ENCODE results near the gene SMCP. TPM values are rescaled to one million over a fixed set of nuclear protein-coding genes. Genes with fewer than 3 reads are reported as not detected.
A peak's percentile ranks its signal among the peaks of the same experiment; 100 is the strongest.

SMCP gene
- polyA plus RNA-seq, 2 donors, result not detected

DNA sequence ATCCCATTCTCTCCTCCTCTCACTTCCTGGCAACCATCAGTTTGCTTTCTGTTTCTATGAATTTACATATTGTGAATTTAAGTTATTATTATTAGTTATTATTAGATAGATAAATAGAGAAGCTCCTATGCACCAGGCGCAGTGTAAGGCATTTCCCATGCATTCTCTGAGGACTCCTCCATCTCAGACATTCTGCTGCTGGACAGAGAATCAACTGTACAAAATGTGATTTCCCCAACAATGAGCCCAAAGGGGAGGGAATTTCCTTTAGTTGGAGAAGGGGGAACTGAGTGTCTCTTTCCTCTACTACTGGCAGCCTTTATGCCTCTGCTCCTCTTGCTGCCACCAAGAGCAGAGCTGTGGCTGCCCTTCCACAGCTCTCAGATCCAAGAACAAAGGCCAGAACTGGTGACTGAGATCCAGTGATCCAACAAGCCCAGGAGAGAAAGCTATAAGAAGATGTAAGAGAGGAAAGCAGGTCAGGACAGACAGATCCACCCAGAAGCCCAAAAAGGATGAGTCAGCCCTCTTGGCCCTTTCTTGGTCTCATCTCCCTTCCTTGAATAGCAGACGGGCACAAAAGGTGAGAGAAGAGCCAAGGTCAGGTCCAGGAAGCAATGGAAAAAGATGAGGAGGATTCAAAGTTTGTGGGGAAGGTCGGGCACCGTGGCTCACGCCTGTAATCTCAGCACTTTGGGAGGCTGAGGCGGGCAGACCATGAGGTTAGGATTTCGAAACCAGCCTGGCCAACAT lies 26.7 kb downstream of the SMCP start:
- Histone ChIP-seq H3K4me1 (ENCODE audit: control insufficient read depth in 2 of 2, insufficient read depth in 2 of 2, low read length in 1 of 2) (peaks cover 7 to 12% of the 10 kb centered on the region in 2 donors), H3K4me3 (ENCODE audit: low read depth in 1 of 2, low read length in 2 of 2) (no peak overlapping the region), H3K27ac (ENCODE audit: low read depth in 2 of 2, low read length in 1 of 2) (peak overlapping the region; percentile 80 to 88), H3K27me3 (ENCODE audit: control insufficient read depth in 1 of 2, insufficient read depth in 2 of 2, low read length in 2 of 2) (no peaks in the 10 kb centered on the region), H3K36me3 (ENCODE audit: control insufficient read depth in 2 of 2, insufficient read depth in 2 of 2, low read length in 1 of 2) (no peaks in the 10 kb centered on the region), H3K9me3 (ENCODE audit: control insufficient read depth in 2 of 2, insufficient read depth in 1 of 2, low read depth in 1 of 2, low read length in 1 of 2) (peaks cover 0 to 2% of the 10 kb centered on the region in 2 donors)
- 74 to 81% methylated on average over 7 of the region's 7 CpGs for WGBS, 2 donors

DNA sequence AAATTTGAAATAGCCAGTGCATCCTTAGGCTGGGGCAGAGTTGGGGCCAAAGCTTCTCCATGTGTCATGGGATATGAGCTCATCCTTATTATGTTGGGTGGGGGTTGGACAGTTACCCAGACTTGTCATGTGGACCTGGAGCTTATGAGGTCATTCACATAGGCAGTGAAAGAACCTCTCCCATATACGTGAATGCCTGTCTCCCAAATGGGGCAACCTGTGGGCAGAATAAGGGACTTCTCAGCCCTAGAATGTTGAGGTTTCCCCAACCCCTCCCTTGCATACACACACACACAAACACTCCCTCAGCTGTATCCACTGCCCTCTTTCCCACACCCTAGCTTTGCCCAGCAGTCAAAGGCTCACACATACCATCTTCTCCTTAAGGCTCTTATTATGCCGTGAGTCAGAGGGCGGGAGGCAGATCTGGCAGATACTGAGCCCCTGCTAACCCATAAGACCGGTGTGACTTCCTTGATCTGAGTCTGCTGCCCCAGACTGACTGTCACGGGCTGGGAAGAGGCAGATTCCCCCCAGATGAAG lies 28.0 kb downstream of the SMCP start:
- Histone ChIP-seq H3K27me3 (ENCODE audit: control insufficient read depth in 1 of 2, insufficient read depth in 2 of 2, low read length in 2 of 2) (no peaks in the 10 kb centered on the region), H3K36me3 (ENCODE audit: control insufficient read depth in 2 of 2, insufficient read depth in 2 of 2, low read length in 1 of 2) (no peaks in the 10 kb centered on the region), H3K4me3 (ENCODE audit: low read depth in 1 of 2, low read length in 2 of 2) (no peak overlapping the region), H3K9me3 (ENCODE audit: control insufficient read depth in 2 of 2, insufficient read depth in 1 of 2, low read depth in 1 of 2, low read length in 1 of 2) (peaks cover 2 to 5% of the 10 kb centered on the region in 2 donors), H3K27ac (ENCODE audit: low read depth in 2 of 2, low read length in 1 of 2) (peak overlapping the region; percentile 80 to 88), H3K4me1 (ENCODE audit: control insufficient read depth in 2 of 2, insufficient read depth in 2 of 2, low read length in 1 of 2) (peaks cover 7 to 16% of the 10 kb centered on the region in 2 donors)
- 29 to 39% methylated on average over 5 of the region's 5 CpGs for WGBS, 2 donors

DNA sequence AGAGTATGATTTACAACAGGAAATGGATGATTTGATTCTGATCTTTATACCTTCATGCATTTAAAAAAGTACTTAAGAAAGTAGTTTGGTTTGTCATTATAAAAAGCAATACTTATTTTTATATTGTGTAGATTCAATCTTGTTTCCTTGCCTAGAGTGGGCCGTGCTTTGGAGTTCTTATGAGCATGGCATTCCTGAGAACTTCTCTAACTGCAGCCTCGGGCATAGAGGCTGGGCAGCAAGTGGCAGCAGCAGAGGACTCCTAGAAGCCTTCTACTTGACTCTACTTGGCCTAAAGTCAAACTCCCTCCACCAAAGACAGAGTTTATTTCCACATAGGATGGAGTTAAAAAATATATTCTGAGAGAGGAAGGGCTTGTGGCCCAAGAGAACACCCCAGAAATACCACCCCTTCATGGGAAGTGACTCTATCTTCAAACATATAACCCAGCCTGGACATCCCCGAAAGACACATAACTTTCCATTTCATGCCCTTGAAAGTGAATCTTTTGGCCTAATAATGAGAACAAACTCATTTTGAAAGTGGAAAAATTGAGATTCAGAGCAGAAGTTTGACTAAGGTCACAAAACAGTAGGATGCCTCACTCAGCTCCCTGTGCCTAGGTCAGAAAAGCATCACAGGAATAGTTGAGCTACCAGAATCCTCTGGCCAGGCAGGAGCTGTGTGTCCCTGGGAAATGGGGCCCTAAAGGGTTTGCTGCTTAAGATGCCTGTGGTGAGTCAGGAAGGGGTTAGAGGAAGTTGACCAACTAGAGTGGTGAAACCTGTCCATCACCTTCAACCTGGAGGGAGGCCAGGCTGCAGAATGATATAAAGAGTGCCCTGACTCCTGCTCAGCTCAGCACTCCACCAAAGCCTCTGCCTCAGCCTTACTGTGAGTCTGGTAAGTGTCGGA lies 29.8 kb downstream of the SMCP start, which contains the start of gene IVL:
Gene IVL (plus strand): TSS at position 861 of the 916 bp plus-strand sequence. CDS start 1,252 bp downstream, outside the sequence.
- Histone ChIP-seq H3K4me1 (ENCODE audit: control insufficient read depth in 2 of 2, insufficient read depth in 2 of 2, low read length in 1 of 2) (peaks cover 5 to 8% of the 10 kb centered on the region in 2 donors), H3K27ac (ENCODE audit: low read depth in 2 of 2, low read length in 1 of 2) (peak within 1 kb of the TSS; percentile 38 to 76), H3K9me3 (ENCODE audit: control insufficient read depth in 2 of 2, insufficient read depth in 1 of 2, low read depth in 1 of 2, low read length in 1 of 2) (peaks cover 2 to 5% of the 10 kb centered on the region in 2 donors), H3K27me3 (ENCODE audit: control insufficient read depth in 1 of 2, insufficient read depth in 2 of 2, low read length in 2 of 2) (no peaks in the 10 kb centered on the region), H3K36me3 (ENCODE audit: control insufficient read depth in 2 of 2, insufficient read depth in 2 of 2, low read length in 1 of 2) (no peaks in the 10 kb centered on the region), H3K4me3 (ENCODE audit: low read depth in 1 of 2, low read length in 2 of 2) (peak within 1 kb of the TSS; percentile 29 to 48)
- 75 to 78% methylated on average over 4 of the region's 4 CpGs for WGBS, 2 donors

DNA sequence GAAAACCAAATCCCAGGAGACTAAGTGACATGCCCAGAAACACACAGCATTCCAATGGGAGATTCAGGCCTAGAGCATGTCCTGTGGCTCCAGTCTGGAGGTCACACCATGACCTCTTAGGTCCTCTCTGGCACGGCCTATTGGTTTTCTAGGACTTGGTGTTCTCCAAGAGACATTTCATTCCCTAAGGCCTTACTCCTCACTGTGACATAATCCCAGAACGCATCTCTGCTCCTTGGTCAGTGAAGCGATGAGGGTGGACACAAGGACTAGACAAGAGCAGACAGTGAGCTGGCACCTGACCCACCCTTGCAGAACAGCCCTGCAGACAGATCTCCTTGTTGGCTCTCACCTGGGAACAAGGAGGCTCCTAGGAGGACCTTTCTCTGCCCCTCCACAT lies 31.1 kb downstream of the SMCP start:
- 89 to 91% methylated on average over 3 of the region's 3 CpGs for WGBS, 2 donors
- peaks cover 2 to 5% of the 10 kb centered on the region in 2 donors for H3K9me3 ChIP-seq (ENCODE audit: control insufficient read depth in 2 of 2, insufficient read depth in 1 of 2, low read depth in 1 of 2, low read length in 1 of 2)
- peak overlapping the region; percentile 8 to 75 for H3K27ac ChIP-seq (ENCODE audit: low read depth in 2 of 2, low read length in 1 of 2)
- no peaks in the 10 kb centered on the region for H3K27me3 ChIP-seq (ENCODE audit: control insufficient read depth in 1 of 2, insufficient read depth in 2 of 2, low read length in 2 of 2)
- H3K36me3 ChIP-seq (ENCODE audit: control insufficient read depth in 2 of 2, insufficient read depth in 2 of 2, low read length in 1 of 2), result no peaks in the 10 kb centered on the region
- H3K4me1 ChIP-seq (ENCODE audit: control insufficient read depth in 2 of 2, insufficient read depth in 2 of 2, low read length in 1 of 2), result peaks cover 3 to 6% of the 10 kb centered on the region in 2 donors
- peak overlapping the region; percentile 29 to 48 for H3K4me3 ChIP-seq (ENCODE audit: low read depth in 1 of 2, low read length in 2 of 2)

DNA sequence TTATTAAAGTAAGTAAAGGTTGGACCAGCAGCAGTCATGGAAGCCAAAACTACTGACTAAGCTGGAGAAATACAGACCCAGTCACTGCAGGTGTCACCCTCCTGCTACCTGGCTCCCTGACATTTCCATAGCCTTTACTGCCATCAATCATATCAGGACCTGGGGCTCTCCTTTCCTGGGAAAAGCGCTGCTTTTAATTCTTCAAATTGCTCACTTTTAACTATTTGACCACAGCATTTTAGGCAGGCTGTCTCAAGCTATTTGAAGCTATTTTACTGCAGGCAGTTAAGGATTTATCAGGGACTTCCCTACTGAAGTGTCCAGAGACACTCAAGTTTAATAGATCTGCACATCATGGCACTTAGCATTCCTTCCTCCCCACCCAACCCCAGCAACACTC lies 34.3 kb downstream of the SMCP start:
- Histone ChIP-seq H3K9me3 (ENCODE audit: control insufficient read depth in 2 of 2, insufficient read depth in 1 of 2, low read depth in 1 of 2, low read length in 1 of 2) (peaks cover 2 to 5% of the 10 kb centered on the region in 2 donors), H3K27ac (ENCODE audit: low read depth in 2 of 2, low read length in 1 of 2) (peak overlapping the region in 1 of 2 donors; percentile 60)
- WGBS, 2 donors, result 51 to 65% methylated on average over 1 of the region's 1 CpG

DNA sequence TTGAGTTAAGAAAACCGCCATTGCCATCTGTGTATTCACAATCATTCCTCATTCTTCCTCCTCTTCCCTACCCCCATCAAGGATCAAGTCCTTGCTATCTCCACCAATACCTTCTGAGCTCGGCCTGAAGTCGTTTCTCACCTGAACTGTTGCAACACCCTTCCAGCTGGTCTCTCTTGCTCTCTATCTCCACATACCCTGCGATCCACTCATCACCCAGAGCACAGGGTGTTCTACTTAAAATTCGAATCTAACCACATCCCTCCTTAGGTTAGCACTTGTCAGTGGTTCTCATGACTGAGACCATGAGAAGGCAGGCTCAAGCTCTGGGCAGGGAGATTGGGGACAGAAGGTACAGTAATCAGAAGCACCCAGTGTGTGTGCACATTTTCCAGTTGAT lies 34.8 kb downstream of the SMCP start:
- WGBS, 2 donors, result 60 to 62% methylated on average over 5 of the region's 5 CpGs

More for the DNA sequence above, 34.3 kb downstream of the SMCP start:
- Histone ChIP-seq H3K4me3 (ENCODE audit: low read depth in 1 of 2, low read length in 2 of 2) (no peak overlapping the region), H3K27me3 (ENCODE audit: control insufficient read depth in 1 of 2, insufficient read depth in 2 of 2, low read length in 2 of 2) (no peaks in the 10 kb centered on the region), H3K36me3 (ENCODE audit: control insufficient read depth in 2 of 2, insufficient read depth in 2 of 2, low read length in 1 of 2) (no peaks in the 10 kb centered on the region), H3K4me1 (ENCODE audit: control insufficient read depth in 2 of 2, insufficient read depth in 2 of 2, low read length in 1 of 2) (peaks cover 3 to 6% of the 10 kb centered on the region in 2 donors)

DNA sequence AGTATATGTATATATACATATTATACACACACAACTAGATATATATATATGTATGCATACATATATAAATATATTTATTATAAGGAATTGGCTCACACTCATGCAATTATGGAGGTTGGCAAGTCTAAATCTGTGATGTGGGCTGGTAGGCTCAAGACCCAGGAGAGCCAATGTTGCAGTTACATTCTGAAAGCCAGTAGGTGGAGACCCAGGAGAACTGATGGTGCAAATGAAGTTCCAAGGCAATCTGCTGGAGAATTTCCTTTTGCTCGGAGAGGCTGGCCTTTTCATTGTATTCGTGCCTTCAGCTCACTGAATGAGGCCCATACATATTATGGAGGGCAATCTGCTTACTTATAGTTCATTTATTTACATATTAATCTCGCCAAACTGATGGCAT lies 39.7 kb downstream of the SMCP start:
- Histone ChIP-seq H3K36me3 (ENCODE audit: control insufficient read depth in 2 of 2, insufficient read depth in 2 of 2, low read length in 1 of 2) (no peaks in the 10 kb centered on the region), H3K4me1 (ENCODE audit: control insufficient read depth in 2 of 2, insufficient read depth in 2 of 2, low read length in 1 of 2) (no peaks in the 10 kb centered on the region), H3K27me3 (ENCODE audit: control insufficient read depth in 1 of 2, insufficient read depth in 2 of 2, low read length in 2 of 2) (no peaks in the 10 kb centered on the region), H3K9me3 (ENCODE audit: control insufficient read depth in 2 of 2, insufficient read depth in 1 of 2, low read depth in 1 of 2, low read length in 1 of 2) (no peaks in the 10 kb centered on the region), H3K27ac (ENCODE audit: low read depth in 2 of 2, low read length in 1 of 2) (no peak overlapping the region), H3K4me3 (ENCODE audit: low read depth in 1 of 2, low read length in 2 of 2) (no peak overlapping the region)
- 6 to 10% methylated on average over 3 of the region's 3 CpGs for WGBS, 2 donors

More for the DNA sequence above, 34.8 kb downstream of the SMCP start:
- H3K36me3 ChIP-seq (ENCODE audit: control insufficient read depth in 2 of 2, insufficient read depth in 2 of 2, low read length in 1 of 2), result no peaks in the 10 kb centered on the region
- H3K27ac ChIP-seq (ENCODE audit: low read depth in 2 of 2, low read length in 1 of 2), result peak overlapping the region in 1 of 2 donors; percentile 60
- H3K4me1 ChIP-seq (ENCODE audit: control insufficient read depth in 2 of 2, insufficient read depth in 2 of 2, low read length in 1 of 2), result peaks cover 3 to 6% of the 10 kb centered on the region in 2 donors
- H3K27me3 ChIP-seq (ENCODE audit: control insufficient read depth in 1 of 2, insufficient read depth in 2 of 2, low read length in 2 of 2), result no peaks in the 10 kb centered on the region
- no peak overlapping the region for H3K4me3 ChIP-seq (ENCODE audit: low read depth in 1 of 2, low read length in 2 of 2)
- peaks cover 2 to 5% of the 10 kb centered on the region in 2 donors for H3K9me3 ChIP-seq (ENCODE audit: control insufficient read depth in 2 of 2, insufficient read depth in 1 of 2, low read depth in 1 of 2, low read length in 1 of 2)

DNA sequence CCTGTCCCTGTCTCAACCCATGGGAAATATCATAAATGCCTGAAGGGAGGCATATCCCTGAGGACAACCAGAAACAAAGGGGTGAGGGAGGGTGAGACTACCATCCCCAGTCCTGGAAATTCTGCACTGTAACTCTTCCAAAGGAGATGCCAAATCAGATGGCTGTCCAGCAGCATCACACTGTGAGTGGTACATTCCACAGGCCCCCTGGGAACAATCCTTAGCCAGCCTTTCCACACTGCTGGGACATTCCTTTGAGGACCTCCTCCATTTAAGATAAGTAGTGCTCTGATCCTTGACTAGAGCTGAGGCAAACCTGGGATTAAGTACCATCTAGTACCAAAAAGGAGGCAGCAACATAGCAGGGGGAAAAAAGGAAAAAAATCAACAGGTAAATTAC lies 40.9 kb downstream of the SMCP start:
- H3K9me3 ChIP-seq (ENCODE audit: control insufficient read depth in 2 of 2, insufficient read depth in 1 of 2, low read depth in 1 of 2, low read length in 1 of 2), result no peaks in the 10 kb centered on the region
- H3K4me1 ChIP-seq (ENCODE audit: control insufficient read depth in 2 of 2, insufficient read depth in 2 of 2, low read length in 1 of 2), result no peaks in the 10 kb centered on the region
- no peak overlapping the region for H3K4me3 ChIP-seq (ENCODE audit: low read depth in 1 of 2, low read length in 2 of 2)
- H3K27ac ChIP-seq (ENCODE audit: low read depth in 2 of 2, low read length in 1 of 2), result no peak overlapping the region
- no peaks in the 10 kb centered on the region for H3K27me3 ChIP-seq (ENCODE audit: control insufficient read depth in 1 of 2, insufficient read depth in 2 of 2, low read length in 2 of 2)
- no peaks in the 10 kb centered on the region for H3K36me3 ChIP-seq (ENCODE audit: control insufficient read depth in 2 of 2, insufficient read depth in 2 of 2, low read length in 1 of 2)

DNA sequence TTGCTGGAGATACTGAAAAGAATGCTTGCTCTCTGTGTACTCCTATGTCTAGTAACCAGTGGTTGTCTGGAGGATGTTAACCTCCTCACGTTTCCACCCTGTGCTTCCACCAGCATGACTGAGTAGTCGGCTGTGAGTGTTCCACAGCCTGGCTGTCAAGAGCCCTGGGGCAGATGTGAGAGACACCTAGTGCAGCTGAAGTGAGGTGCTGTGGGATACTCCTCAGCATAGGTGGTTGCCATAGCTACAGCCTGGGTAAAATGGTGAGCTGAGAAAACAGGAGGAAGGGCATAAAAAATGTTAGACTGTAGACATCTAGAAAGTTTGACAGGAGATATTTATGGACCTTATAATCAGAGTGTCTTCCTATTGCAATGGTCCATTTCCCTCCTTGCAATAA lies 46.1 kb downstream of the SMCP start:
- Histone ChIP-seq H3K9me3 (ENCODE audit: control insufficient read depth in 2 of 2, insufficient read depth in 1 of 2, low read depth in 1 of 2, low read length in 1 of 2) (no peaks in the 10 kb centered on the region), H3K27me3 (ENCODE audit: control insufficient read depth in 1 of 2, insufficient read depth in 2 of 2, low read length in 2 of 2) (no peaks in the 10 kb centered on the region), H3K4me1 (ENCODE audit: control insufficient read depth in 2 of 2, insufficient read depth in 2 of 2, low read length in 1 of 2) (no peaks in the 10 kb centered on the region), H3K4me3 (ENCODE audit: low read depth in 1 of 2, low read length in 2 of 2) (no peak overlapping the region), H3K27ac (ENCODE audit: low read depth in 2 of 2, low read length in 1 of 2) (no peak overlapping the region), H3K36me3 (ENCODE audit: control insufficient read depth in 2 of 2, insufficient read depth in 2 of 2, low read length in 1 of 2) (no peaks in the 10 kb centered on the region)
- 45 to 47% methylated on average over 2 of the region's 2 CpGs for WGBS, 2 donors
